Measurements from ENCODE around the gene NRXN3.
"Not testable (repeated sequence)": the region's sequence is repeated elsewhere in the genome, so short reads cannot be mapped to it uniquely, and the experiment has no call there.

The NRXN3 gene

DNA sequence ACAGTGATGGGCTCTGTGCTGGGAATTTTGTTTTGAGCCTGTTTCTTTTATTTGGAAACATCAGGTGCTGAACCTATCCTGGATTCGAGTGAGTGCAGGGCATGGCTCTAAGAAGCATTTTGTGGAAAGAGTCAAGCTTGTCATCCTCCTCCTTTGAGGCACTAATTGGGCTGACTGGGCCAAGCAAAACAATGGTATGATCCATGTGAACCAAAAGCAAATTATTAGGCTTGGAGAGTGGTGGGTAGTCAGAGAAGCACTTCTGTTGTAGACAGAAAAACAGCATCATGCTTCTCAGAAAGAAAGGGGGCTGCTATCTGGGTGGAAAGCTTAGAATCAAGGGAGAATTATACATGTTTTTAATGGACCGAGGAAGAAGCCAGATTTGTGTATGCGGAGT lies 1559.6 kb downstream of the NRXN3 start:
- no peak for DNase-seq (ENCODE audit: low read depth in 2 of 2)

DNA sequence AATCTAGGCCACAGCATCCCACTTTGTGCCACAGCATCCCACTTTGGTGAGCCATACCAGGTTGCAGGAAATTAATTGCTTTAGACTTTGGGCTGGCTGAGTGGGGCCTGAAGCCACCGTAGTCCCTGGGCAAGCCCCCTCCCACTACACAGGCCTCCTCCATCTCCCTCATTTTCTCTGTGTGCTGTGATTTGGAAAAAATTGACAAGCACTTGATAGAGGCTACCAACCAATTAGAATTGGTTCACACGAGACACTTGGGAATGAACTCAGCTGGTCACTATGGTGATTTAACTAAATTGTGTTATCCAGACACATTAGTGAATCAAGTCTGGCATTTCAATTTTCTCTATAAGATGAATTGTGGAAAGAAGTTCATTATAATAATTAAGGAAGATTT lies 1560.0 kb downstream of the NRXN3 start:
- DNase-seq (ENCODE audit: low read depth in 2 of 2): no peak

DNA sequence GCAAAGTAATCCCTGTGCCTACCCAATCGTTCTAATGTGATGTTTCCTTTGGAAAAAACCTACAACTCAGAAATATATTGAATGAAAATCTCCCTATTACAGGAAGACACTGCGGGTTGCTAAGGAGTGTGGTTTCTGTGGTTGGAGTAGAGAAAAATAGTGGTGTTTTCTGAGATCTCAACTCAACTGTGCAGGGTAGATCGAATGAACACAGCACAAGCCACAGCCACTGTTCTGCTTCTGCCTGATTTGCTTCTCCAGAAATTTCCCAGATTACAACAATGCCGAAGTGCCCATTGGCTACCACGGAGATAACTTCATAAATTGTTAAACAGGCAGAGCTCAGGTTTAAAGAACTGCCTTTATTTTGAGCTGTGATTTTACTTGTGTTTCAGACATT lies 1560.8 kb downstream of the NRXN3 start:
- DNase-seq (ENCODE audit: low read depth in 2 of 2): no peak

DNA sequence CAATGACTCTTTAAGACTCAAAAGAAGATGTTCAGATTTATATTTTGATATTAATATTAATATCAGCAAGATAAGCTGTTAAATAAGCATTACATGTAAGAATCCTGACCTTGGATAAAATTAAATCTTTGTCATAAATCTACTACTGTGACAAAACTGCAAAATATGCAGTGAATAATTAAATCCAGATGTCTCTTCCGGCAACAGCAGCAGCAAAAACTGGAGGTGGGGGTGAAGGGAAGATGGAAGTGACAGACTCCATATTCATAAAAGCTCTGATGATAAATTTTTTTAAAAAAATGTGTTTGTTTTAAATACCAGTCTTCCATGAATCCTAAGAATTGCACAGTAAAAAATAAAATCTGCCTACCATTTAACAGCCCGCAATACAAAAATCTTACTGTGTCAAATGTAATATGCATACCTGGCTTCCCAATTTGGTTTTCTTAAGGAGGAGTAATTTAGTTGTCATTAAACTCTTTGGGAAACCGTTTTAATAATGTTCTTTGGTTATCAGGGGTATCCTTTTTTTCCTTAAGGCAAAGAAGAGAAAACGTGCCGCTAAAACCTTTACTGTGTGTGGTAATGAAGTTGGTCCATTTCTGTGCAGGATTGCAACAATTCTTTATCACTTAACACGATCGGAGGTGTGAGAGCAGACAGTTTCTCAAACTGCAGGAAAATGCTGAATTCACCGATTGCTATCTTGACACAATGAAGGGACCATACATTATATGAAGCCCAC lies 1562.9 kb downstream of the NRXN3 start:
- no peak for DNase-seq (ENCODE audit: low read depth in 2 of 2)

DNA sequence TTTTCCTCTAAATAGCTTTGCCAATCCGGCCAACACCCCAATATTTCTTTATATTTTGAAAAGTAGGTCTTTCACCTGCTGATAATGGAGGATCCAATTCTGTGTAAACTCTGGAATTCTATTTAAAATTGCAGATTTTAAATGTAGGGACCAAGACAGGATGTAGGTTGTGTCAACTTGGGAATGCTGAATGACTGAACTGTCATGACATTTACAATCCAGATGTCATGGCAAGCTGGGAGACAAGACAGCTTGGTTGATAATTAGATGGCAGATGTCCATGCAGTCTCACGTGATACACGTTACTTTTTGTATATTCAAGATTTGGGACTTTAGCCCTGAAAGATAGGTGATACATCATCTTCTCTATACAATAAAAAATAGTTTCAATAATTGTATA lies 1564.0 kb downstream of the NRXN3 start:
- no peak for DNase-seq (ENCODE audit: low read depth in 2 of 2)

DNA sequence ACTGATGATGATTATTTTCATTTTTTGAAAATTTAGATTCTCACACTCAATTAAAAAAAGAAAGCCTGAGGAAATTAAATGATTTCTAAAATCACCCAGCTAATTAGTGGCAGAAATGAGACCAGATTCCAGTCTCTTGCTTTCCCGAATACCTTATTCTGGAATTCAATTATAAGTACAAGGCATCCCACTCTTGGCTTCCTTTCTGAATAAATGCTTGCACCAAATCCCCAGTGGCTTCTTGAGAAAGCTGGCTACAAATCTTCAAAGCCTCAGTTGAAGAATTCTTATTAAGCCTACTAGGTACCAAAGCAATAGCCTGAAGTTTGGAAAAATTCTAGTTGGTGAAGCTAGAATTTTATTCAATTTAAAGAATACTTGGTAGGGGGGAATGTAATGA lies 1564.5 kb downstream of the NRXN3 start:
- DNase-seq (ENCODE audit: low read depth in 2 of 2): no peak

DNA sequence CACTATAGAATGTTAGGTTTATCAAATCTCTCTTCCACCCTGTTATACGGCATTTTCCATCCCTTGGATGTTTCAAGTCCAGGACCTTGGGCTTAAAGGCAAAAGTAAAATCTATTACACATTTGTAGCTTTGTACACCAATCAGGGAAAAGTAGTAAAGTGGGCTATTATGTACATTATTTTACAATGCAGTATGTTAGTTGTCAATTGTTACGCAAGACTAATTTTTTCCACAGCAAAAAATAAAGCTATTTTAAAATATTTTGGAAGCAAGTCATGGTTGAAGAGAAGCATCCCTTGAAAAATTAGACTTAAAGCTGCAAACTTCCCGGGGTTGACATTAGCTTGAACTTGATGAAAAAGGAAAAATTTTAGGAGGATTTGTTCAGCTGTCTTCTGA lies 1564.9 kb downstream of the NRXN3 start:
- DNase-seq (ENCODE audit: low read depth in 2 of 2): no peak

DNA sequence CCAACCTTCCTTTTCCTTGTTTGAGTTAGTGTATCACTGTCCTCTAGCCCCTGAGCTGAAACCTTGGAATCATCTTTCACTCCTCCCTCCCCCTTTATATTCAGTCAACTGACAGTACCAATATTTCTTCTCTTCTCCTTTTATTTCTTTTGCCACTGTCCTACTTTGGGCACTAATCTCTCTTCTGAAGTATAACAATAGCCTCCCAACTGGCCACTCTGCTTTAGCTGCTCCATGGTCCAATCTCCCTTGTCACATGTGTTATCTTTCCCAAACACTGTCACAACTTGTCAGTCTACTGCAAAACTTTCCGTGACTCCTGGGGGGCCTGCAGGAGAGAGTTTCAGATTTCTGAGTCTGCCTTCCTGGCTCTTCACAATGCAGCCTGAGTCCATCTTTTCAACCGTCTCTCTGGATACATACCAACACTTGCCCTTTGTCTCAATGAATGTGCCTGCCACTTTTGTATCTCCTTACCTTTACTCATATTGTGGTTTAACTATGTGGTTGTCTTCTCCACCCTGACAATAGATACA lies 1570.0 kb downstream of the NRXN3 start:
- no peak for DNase-seq (ENCODE audit: low read depth in 2 of 2)

DNA sequence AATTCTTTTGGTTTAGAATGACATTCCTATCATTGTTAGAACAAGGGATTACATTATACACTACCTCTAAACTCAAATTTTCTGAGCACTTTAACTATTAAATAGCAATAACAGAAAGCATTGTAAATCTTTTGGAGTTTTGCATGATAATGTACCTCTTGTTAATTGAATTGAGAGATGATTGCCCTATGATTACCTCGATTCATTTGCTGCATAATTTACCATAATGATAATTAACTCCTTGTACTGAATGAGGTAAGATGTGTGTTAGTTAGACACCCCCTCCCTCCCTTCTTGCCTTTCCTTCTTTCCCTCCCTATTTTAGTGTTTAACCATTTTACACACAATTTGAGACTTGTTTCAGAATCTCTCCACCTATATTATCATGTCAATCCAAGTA lies 1572.0 kb downstream of the NRXN3 start:
- DNase-seq (ENCODE audit: low read depth in 2 of 2): no peak

DNA sequence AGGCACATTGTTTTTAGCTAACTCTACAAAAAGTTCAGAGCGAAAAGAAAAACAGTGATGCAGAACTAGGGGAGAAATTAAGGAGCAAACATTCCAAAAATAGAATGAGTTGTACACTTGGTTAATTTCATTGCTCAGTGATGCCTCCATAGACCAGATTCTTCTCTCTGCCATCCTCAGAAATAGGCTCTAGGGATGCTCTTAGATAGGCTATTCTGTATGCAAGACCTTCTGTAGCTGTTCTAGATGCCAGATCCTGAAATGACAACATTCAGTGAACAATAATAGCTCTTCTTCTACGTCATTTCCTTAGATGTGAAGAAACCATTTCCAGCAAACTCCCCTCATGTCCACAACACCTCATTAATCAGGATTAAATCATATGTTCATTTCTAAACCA lies 1574.9 kb downstream of the NRXN3 start:
- no peak for DNase-seq (ENCODE audit: low read depth in 2 of 2)

DNA sequence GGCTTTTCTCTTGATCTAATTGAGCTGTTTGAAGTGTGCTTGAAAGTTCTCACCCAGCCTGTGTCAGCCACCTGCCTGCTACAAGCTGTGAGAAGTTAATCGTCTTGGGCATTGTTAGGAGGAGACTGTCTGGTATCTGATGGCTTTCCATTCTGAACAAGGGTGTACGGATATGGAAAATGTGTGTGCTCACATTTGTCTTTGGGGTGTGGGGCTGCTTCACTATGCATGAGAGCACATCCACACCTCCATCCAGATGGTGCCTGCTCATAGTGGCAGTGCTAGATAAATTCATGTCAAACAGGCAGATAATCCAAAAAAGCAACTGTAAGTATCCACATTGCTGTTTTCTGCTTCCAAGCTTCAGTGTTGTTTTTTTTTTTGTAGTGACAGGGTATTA lies 1578.9 kb downstream of the NRXN3 start:
- no peak for DNase-seq (ENCODE audit: low read depth in 2 of 2)

DNA sequence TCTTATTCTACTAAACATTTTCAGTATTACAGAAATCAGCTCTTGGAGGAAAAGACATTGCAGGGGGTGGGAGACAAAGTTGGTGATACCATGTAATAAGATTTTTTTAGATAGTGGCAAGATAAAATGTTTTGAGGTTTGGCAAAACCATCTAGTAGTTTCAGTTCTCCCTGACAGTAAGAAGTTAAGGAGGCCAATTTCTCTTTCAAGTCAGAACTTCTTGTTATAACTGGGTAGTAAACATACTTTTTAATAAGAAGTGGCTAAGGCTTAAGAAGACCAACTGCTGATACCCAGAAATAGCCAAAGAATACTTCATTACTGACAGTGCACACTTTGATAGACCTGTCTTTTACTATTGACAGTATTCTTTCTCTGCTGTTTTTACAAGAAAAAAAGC lies 1588.8 kb downstream of the NRXN3 start:
- no peak for DNase-seq (ENCODE audit: low read depth in 2 of 2)

DNA sequence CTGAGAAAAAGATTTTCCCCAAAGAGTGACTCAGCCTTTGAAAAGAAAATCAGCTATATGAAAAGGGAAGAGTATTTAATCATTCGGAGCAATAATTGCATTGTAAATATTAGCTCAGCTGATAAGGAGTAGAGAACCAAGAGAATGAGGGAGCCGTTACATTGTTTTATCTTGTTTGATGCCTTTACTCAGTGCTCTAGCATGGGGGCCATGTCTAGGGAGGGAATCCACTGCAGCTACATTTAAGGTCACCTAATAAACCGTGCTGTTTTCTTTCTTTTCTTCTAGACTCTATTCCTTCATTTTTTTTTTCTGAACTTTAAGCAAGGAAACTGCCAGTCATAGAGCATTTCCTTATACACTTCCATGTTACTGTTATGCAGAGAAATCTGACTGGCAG lies 1594.2 kb downstream of the NRXN3 start:
- DNase-seq (ENCODE audit: low read depth in 2 of 2): no peak

DNA sequence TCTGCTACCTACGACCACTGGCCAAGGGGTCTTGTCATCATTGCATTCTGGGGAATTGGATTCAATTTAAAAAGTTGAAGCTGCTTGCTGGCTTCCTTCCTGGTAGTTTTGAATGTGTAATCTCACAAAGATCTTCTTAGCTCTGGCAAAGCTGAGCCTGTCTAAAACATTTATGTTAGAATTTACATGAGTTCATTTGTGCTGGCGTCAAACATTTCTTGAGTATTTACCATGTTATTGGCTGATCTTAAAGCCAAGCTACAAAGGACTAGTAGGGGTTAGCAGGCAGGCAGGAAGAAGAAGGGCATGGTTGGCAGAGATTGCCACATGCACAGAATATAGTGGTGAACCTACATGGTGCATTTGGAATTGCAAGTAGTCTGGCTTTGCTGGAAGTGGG lies 1596.3 kb downstream of the NRXN3 start:
- no peak for DNase-seq (ENCODE audit: low read depth in 2 of 2)

DNA sequence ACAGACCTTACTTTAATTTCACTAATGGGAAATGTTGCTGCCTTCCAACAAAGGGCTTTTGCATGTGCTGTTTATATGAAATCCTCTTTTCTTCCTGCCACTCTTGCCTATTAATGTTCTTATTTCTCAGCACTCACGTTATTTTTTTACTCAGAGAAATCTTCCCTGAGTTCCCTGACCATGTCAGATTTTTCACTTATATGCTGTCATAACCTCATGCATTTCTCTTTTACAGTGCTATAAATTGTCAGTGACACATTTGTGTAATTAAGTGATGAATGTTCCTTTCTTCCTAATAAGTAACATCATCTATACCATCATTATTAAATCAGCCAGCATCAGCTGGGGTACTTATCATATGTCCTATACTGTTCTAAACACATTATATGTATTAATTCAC lies 1597.1 kb downstream of the NRXN3 start:
- no peak for DNase-seq (ENCODE audit: low read depth in 2 of 2)

DNA sequence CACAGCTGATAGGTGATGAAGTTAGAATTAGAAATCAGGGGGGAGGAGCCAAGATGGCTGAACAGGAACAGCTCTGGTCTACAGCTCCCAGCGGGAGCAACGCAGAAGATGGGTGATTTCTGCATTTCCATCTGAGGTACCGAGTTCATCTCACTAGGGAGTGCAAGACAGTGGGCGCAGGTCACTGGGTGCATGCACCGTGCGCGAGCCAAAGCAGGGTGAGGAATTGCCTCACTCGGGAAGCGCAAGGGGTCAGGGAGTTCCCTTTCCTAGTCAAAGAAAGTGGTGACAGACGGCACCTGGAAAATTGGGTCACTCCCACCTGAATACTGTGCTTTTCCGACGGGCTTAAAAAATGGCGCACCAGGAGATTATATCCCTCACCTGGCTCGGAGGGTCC lies 1597.5 kb downstream of the NRXN3 start:
- not testable (repeated sequence) for DNase-seq (ENCODE audit: low read depth in 2 of 2)

DNA sequence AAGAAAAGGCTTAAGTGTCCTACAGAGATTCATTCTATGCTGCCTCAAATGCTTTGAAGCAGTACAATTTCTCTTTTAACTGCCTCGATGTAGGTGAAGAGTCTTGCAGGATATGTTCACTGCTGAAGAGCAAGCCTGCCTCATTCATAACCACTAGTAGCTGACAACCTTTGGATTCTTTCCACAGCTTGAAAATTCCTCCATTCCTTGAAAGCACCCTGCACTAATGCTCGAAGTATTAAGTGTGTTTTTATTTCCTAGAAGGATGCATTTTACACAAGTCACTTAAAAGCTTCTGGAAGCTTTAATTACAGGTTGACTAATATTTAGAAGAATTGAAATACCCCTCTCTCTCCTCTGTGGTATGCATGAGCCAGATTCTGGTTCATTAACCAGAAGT lies 1611.7 kb downstream of the NRXN3 start:
- no peak for DNase-seq (ENCODE audit: low read depth in 2 of 2)

DNA sequence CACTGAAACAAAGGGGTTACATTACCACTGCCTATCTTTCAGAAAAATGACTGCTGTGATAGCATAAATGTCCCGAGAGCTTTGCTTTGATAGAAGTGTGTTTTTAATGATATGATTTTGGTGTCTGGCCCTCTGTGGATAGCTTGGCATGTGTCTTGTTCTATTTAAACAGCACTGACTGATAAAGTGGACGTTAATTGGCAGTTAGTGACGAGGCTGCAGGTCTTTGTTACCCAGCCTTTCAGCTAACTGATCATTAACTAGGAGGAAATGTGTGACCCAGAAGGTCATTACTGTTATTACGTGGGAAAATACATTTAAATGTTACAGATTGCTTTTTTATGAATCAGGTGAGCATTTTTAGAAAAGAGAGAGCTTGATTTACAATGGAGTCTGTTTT lies 1612.9 kb downstream of the NRXN3 start:
- DNase-seq (ENCODE audit: low read depth in 2 of 2): no peak

DNA sequence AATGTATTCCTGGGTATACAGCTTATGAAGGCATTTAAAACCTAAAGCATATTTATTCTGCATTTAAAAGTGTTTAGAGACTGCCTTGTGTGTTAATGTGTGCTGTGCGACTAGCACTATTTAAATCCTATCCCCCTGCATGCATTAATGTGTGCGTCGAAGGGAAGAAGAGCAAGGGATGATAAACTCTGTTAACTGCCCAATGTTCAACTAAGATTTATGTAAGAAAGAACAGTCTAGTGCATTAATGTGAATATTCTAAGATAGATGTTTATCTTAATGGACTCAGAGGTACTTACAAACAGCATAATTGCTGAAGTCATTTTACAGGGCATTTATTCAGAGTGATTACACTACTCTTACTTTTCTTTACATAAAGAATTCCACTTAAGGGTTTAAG lies 1616.3 kb downstream of the NRXN3 start:
- no peak for DNase-seq (ENCODE audit: low read depth in 2 of 2)

DNA sequence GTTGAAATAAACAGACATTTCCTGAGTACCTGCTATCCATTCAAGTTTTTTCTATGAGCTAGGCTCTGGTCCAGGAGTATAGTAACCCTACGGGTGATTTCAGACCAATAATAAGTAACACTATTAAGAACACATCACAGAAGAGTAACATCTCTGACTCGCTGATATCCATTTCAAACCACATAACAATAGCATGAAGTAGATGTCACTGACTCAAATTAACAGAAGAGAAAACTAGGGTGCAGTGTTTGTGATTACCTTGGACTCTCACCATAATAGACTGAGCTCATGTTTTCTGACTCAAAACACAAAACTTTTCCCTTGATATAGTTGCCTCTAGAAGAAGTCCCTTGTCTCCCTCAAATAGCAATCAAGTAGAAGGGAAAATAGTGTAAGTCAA lies 1618.2 kb downstream of the NRXN3 start:
- no peak for DNase-seq (ENCODE audit: low read depth in 2 of 2)

DNA sequence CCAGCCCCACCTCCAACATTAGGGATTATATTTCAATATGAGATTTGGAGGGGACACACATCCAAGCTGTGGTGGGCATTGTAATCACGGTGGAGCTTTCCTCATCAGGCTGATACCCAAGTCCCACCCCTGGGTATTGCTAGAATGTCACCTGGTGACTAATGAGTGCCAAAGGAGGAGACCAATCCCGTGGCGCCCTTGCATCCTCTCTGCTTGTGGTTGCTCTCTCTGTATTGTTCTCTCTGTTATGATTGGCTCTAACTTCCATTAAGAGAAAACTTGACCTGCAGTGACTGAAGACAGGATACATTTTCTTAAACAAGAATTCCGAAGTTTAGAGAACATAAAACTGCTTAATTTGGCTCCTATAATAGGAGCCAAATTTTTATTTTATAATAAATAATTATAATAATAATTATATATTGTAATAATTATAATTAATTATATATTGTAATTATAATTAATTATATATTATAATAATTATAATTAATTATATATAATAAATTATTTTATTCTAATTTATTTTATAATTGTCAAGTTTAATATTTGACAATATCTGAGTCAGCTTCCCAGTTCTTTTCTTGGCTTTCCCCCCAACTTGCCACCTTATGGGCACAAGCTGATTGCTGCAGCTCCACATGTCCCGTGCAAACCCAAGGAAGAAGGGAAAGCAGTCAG lies 1621.0 kb downstream of the NRXN3 start:
- no peak for DNase-seq (ENCODE audit: low read depth in 2 of 2)

DNA sequence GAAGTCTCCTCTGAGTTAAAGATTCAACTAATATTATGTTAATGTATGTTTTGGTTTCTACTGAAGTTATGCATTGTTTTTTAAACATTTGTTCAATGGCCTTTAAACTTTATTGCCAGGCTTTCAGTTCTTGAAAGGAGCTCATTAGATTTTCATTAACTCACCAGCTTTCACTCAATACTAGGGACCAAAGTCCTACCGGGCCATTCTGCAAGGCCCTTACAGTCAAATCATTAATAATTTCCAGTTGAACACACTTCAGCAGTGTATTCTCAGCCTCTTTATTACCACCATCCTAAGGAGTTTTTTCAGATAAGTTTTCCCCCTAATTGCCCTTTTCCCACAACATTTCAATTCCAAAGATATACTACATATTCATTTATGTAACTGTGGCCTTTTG lies 1631.9 kb downstream of the NRXN3 start:
- no peak for DNase-seq (ENCODE audit: low read depth in 2 of 2)

DNA sequence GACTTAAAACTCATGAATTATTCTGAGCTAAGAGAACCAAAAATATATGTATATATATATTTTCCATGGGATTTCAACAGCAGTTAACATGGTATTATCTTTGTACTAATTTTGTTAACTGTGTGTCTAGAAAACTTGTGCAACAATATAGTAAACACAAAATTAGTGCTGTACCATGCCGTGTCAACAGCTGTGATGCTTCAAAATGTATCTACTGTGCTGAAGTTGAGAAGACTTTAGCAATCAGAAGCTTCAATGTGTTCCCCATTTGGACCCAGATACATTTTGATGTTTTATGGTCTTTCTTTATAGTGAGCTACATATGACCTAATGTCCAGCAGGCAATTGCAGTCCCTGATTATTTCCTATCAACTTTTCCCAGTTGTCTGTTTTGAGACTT lies 1635.5 kb downstream of the NRXN3 start:
- no peak for DNase-seq (ENCODE audit: low read depth in 2 of 2)

All from stimulated activated CD8-positive, alpha-beta memory T cell treated with anti-CD3 and anti-CD28 coated beads, Interleukin-2, amount 100 ng/mL, for 48 hours (primary cell).